HTR-8/SVneo (cell line): Measurements from ENCODE around the gene PRR29.
"Not testable (repeated sequence)": the region's sequence is repeated elsewhere in the genome, so short reads cannot be mapped to it uniquely, and the experiment has no call there.

ENCODE experiments used
- DNase-seq: peaks from one replicate; pipeline ENCODE4 v3.0.0; 2011; ENCODE audit warnings: low spot score, mixed read lengths; ENCODE audit not compliant: insufficient read length
- FAIRE-seq: peaks from 2 replicates; lab custom pipeline; 2011; peaks lifted over from hg19 to GRCh38; lab: Jason Lieb, UNC

Gene PRR29

GRCh38 chr17:64007838-64008282 lies 9.7 kb downstream of the PRR29 start:
- no peak for DNase-seq
- peak; percentile 69 for FAIRE-seq

DNA sequence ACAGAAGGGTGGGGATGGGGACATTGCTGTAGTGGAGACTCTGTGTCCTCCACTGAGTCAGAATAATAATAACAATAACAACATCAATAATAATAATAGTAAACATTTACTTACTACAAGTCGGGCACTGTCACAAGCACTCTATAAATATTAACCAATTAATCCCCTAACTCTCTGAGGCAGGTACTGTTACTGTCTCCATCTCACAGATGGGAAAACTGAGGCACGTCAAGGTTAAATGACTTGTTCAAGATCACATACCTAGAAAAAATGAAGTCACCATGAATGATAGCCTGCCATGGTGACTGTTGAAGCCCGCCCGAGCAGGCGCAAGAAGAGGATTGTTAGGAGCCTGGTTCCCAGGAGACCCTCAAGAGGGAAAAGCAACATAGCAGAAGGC lies 10.2 kb downstream of the PRR29 start:
- DNase-seq (no peak), FAIRE-seq (no peak)

GRCh38 chr17:64008830-64009229 lies 10.7 kb downstream of the PRR29 start:
- DNase-seq (no peak), FAIRE-seq (peak; percentile 58)

GRCh38 chr17:64009571-64010402 lies 11.6 kb downstream of the PRR29 start:
- DNase-seq (no peak), FAIRE-seq (no peak)

DNA sequence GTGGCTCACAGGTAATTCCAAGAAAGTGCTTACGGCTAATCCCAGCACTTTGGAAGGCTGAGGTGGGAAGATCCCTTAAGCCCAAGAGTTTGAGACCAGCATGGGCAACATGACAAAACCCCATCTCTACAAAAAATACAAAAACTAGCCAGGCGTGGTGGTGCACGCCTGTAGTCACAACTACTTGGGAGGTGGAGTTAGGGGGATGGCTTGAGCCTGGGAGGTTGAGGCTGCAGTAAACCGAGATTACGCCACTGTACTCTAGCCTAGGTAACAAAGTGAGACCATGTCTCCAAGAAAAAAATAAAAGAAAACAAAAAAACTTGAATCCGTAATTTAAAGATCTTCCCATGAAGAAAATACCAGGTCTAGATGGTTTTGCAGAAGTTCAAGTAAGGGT lies 17.3 kb downstream of the PRR29 start:
- DNase-seq (no peak), FAIRE-seq (no peak)

DNA sequence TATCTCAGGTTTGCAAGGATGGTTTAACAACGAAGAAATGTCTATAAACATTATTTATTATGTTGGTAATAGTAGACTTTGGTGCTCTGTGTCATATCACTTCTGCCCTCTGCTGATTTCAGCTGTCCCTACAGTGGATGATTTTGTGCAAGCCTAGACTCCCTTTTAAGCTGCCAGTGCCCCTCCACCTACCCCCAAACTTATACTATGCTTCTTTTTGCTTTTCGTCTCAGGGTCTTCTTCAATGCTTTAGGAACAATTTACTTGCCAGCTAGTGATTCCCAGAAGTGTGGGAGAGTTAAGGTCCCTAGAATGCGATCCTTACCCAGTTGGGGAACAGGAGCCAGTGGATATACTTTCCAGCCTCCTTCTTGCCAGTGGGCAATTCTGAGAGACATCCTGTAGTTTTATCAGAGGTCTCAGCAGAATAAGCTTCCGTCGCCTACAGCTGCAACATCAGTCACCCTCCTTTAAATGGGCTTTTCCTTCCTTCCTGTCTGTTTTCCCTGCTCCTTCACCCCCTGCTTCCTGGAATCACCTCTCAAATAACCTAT lies 18.2 kb downstream of the PRR29 start:
- DNase-seq (no peak), FAIRE-seq (no peak)

DNA sequence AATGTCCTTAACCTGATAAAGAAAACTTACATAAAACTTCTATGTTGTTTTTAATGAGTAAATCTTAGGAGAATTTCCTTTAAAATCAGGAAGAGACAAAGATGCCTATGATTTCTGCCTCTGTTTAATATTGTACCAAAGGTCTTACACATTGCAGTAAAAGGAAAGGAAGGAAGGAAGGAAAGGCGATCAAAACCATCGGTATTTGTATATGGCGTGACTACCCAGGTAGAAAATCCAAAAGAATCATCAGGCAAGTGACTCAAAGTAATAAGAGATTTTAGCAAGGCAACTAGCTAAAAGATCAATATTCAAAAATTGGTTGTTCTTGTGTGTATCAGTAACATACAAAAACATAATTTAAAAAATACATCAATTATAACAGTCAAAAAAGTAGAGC lies 18.8 kb downstream of the PRR29 start:
- FAIRE-seq: no peak
- DNase-seq: no peak

GRCh38 chr17:64017381-64017980 lies 19.3 kb downstream of the PRR29 start:
- FAIRE-seq: no peak
- no peak for DNase-seq

- not testable (repeated sequence) for DNase-seq, FAIRE-seq
Observed at GRCh38 chr17:64019551-64019961, 21.4 kb downstream of the PRR29 start.

- no peak for FAIRE-seq
- DNase-seq: no peak
Observed at GRCh38 chr17:64020056-64020766, 22.1 kb downstream of the PRR29 start, which contains the start of gene ICAM2. Gene ICAM2 (minus strand): TSS chr17:64020633. CDS start chr17:64006691, 13,942 bp downstream.

- no peak for DNase-seq
- FAIRE-seq: no peak
Observed at GRCh38 chr17:64022611-64023063, 24.5 kb downstream of the PRR29 start.

- FAIRE-seq (no peak), DNase-seq (no peak)
Observed at GRCh38 chr17:64024215-64024654, 26.1 kb downstream of the PRR29 start.

- peak; percentile 62 for FAIRE-seq
Observed at GRCh38 chr17:64024781-64025731, 26.9 kb downstream of the PRR29 start.

DNA sequence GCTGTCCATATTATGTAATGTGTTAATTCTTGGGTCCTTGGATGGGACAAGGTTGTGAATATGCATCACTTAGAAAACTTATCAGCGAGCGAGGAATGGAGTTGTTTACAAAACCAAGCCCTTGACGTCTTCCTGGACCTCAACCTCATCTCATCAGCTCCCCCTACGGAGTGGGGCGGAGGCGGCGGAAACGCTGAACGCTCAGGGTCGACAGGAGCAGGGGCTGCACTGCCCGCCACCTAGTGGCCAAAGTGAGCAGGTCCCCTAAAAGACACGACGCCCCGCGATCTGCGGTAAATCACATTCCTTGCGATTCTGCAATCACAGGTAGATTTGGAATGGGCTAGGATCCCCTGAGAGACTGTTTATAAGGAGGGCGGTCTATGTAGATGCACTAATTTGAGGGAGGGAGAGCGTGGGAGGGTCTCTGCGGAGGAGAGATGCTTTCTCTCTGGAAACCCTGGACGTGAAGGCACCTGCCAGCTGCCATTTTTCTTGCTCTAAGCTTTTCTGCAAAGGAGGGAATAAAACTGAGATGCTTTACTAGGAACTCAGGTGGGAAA lies 27.7 kb downstream of the PRR29 start:
- DNase-seq: peak; percentile 85
- peak; percentile 81 for FAIRE-seq

More at GRCh38 chr17:64024781-64025731, 26.9 kb downstream of the PRR29 start:
- no peak for DNase-seq

GRCh38 chr17:64028874-64029464 lies 30.8 kb downstream of the PRR29 start:
- FAIRE-seq: no peak
- peak; percentile 76 for DNase-seq

DNA sequence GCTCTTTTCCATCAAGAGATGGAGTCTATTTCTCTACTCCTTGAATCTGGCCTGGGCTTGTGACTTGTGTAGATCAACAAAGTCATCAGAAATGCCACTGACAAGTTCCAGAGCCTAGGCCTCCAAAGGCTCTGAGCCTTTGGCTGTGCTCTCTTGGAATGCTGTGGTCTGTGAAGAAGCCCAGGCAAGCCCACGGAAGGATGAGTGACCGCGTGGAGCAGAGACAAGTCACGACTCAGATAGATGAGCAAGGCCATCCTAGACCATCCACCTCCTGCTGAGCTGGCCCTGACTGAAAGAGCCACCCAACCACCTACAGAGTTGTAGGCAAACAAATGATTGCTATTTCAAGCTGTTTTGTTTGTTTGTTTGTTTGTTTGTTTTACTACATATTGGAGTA lies 33.9 kb downstream of the PRR29 start:
- peak; percentile 4 for FAIRE-seq
- DNase-seq: no peak

DNA sequence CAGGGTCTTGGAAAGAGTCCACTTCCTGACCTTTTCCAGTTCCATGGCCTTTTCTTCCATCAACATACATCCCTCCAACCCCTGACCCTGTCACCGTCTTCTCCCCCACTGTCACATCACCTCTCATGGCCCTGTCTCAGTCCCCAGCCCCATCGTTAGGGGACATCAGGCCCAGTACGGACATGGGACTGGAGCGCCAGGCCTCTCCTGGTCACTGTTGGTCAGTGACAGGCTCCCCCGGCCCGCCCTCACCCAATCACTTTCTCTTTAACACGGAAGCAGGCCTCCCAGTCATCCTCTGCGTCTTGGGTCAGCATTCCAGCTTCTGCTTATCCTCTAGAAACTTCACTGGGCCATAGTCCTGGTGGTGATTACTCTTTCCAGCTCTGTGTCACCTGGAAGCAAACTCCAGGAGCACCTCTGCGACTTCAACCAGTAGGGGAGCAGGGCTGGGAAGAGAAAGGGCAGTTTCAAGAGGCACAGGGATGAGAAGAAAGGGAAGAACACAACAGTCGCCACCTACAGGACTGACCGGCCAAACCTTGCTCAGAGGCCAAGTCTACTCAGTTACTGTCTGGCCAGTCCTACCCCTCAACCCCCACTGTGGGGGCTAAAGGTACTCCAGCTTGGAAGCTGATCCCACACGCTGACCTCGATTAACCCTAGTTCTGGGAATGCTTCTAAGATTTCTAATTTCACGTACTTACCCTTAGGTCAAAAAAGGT lies 38.2 kb downstream of the PRR29 start:
- DNase-seq (no peak), FAIRE-seq (no peak)

- DNase-seq (no peak), FAIRE-seq (no peak)
Observed at GRCh38 chr17:64037180-64037579, 39.0 kb downstream of the PRR29 start.
